ENCODE measurements around the gene SSC5D.

The SSC5D gene

DNA sequence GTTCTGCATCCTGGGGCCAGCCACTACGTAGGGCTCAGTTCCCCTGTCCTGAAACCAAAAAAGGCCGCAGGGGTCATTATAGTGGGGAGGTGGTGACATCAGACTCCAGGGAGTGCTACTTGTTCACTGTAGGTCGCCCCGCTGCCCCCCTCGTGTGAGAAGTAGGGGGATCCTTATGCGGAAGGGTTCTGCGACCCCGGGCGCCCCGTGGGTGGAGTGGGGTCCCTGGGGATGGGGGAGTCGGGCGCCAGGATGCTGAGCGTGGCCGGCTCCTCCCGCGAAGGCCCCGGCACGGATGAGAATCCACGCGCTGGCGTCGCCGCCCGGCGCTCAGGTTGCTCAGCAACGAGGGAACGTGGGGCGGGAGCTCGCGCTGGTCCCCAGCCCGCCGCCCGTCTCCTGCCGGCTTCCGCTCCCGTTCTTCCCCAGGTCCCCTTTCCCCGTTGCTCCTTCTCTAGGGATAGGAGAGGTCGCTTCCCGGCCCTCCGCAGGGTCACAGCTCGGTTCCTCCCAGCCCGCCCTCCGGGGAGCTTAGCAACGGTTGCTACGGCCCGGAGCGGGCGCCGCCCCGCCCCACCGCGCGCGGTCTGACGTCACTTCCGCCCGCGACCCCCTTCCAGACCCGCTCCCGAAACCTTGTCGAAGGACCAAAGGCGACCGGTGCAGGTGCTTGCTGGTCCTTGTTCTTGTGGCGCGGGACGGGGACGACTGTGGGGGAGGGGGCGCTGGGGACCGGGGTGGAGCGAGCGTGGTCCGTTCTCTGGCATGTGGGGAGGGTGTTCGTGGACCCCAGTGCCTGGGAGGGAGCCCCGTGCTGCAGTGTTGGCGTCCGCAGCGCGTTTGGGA, 3.4 kb upstream of the SSC5D start, which contains the start of gene NAT14:
NAT14 (plus strand) TSS at position 596 of the 846 bp plus-strand sequence. CDS start 521 bp downstream, outside the sequence.
- TF ChIP-seq, protein P1, sequence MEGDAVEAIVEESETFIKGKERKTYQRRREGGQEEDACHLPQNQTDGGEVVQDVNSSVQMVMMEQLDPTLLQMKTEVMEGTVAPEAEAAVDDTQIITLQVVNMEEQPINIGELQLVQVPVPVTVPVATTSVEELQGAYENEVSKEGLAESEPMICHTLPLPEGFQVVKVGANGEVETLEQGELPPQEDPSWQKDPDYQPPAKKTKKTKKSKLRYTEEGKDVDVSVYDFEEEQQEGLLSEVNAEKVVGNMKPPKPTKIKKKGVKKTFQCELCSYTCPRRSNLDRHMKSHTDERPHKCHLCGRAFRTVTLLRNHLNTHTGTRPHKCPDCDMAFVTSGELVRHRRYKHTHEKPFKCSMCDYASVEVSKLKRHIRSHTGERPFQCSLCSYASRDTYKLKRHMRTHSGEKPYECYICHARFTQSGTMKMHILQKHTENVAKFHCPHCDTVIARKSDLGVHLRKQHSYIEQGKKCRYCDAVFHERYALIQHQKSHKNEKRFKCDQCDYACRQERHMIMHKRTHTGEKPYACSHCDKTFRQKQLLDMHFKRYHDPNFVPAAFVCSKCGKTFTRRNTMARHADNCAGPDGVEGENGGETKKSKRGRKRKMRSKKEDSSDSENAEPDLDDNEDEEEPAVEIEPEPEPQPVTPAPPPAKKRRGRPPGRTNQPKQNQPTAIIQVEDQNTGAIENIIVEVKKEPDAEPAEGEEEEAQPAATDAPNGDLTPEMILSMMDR (IDR thresholded peaks at IDR 0.05): no peak

DNA sequence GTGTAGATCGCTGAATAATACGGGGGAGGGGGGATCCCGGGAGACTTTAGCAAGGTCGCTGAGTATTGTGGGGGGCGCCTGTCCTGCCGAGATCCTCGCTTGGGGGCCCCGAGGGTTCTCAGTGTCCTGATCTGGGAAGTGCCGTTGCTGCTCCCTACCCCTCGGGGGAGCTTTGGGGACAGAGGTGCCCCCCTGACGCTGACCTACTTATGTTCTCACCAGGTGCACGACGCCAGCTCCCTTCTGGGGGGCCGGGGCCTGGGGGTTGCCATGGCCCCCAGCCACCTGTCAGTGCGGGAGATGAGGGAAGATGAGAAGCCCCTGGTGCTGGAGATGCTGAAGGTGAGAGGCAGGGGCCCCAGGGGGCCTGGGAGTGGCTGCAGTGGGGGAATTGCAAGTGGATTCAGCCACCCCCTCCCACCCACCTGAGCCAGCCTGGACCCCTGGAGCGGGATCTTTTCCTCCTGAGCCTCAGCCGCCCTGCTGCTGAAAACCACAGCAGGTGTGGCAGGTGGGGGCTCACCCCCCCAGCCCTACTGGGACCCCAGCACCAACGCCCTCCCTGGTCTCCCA, 2.7 kb upstream of the SSC5D start:
- TF ChIP-seq, protein P1 (IDR thresholded peaks at IDR 0.05): no peak

DNA sequence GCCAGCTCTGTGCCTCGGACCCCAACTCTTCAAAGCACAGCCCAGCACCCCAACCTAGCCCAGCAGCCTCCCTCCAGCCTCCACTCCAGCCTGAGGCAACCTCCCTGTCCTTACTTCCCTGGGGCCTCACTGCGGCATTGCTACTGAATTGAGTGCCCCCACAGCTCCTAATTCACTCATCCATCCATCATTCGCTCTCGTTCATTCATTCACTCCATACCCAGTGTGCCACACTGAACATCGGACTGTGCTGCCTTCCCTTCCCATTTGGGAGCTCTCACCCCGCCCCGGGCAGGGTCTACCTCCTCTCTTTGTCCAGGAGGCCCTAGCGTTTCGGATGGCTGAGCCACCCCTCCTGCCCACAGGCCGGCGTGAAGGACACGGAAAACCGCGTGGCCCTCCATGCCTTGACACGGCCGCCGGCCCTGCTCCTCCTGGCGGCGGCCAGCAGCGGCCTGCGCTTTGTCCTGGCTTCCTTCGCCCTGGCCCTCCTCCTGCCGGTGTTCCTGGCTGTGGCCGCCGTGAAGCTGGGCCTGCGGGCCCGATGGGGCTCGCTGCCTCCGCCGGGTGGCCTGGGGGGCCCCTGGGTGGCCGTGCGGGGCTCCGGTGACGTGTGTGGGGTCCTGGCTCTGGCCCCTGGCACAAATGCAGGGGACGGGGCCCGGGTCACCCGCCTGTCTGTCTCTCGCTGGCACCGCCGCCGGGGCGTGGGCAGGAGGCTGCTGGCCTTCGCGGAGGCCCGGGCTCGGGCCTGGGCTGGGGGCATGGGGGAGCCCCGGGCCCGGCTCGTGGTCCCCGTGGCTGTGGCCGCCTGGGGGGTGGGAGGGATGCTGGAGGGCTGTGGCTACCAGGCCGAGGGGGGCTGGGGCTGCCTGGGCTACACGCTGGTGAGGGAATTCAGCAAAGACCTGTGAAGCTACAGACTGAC, 1.9 kb upstream of the SSC5D start:
- TF ChIP-seq, protein P1 (IDR thresholded peaks at IDR 0.05): no peak

DNA sequence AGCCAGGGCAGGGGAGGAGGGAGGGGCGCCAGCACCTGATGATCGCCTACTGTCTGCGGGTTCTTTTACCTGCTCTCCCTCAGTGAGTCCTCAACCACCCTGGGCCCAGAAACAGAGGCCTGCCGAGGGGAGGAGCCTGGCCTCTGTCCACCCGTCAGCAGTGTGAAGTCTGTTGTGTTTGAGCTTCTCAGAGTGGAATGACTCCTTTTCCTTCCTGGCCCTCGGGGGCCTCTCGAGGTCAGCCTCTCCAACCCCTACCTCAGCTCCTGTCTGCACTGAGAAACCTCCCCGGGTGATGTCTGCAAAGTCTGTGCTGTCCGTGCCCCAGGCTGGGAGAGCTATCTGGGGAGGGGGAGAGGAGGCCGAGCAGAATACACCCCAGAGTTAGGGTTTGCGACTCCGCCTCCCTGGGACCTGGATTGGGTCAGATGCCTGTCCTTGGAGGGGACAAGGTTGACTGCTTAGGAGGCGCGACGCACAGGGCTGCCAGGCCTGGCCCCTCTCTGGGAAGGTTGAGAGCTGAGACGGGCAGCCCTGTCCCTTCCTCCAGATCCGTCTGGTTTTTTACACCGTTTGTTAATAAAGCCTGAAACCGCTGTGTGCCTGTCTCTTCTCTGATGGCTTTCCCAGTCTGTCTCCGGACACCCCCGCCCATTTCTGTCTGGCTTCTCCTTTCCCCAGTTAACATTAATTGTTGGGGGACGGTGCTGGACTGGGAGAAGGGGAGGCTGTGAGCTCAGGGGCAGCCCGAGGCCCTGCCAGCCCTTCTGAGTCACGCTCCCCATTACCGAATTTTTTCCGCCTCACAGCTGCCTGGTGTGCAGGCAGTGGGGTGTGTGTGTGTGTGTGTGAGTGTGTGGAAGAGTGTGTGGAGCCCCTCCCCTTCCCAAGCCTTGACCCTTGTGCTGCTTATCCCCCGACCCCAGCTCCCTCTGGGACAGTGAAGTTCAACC, 989 bp upstream of the SSC5D start:
- TF ChIP-seq, protein P1 (IDR thresholded peaks at IDR 0.05): no peak

GRCh38 chr19:55488986-55489710, 912 bp downstream of the SSC5D start:
- TF ChIP-seq, protein P1 (IDR thresholded peaks at IDR 0.05): no peak

GRCh38 chr19:55489711-55490477, 1.7 kb downstream of the SSC5D start:
- TF ChIP-seq, protein P1 (IDR thresholded peaks at IDR 0.05): no peak
